Endodermal cell (in vitro differentiated cells): ENCODE measurements around the gene TRAK1. TPM values are rescaled to one million over a fixed set of nuclear protein-coding genes. Genes with fewer than 3 reads are reported as not detected.

Experiments
- DNase-seq: peaks from one replicate; pipeline ENCODE4 v3.0.0-alpha.2; 2017
- H3K27ac ChIP-seq: 2 replicates; pipeline ENCODE4 v1.5.1; 2013; ENCODE audit warnings: mild to moderate bottlenecking, low read depth, low read length, moderate library complexity
- H3K27me3 ChIP-seq: 2 replicates; pipeline ENCODE4 v1.6.1; 2013; ENCODE audit warnings: mild to moderate bottlenecking, low read length, moderate library complexity; ENCODE audit not compliant: insufficient read depth, control insufficient read depth, poor library complexity, severe bottlenecking
- H3K36me3 ChIP-seq: 2 replicates; pipeline ENCODE4 v1.7.0; 2013; ENCODE audit warnings: mild to moderate bottlenecking, low read length, moderate library complexity; ENCODE audit not compliant: control insufficient read depth, insufficient read depth
- H3K4me1 ChIP-seq: one replicate; pipeline ENCODE4 v1.7.0; 2013; ENCODE audit warnings: low read length; ENCODE audit not compliant: control insufficient read depth, insufficient read depth
- H3K4me3 ChIP-seq: 2 replicates; pipeline ENCODE4 v1.5.1; 2013; ENCODE audit warnings: mild to moderate bottlenecking, low read length, moderate library complexity
- H3K9ac ChIP-seq: 2 replicates; pipeline ENCODE4 v1.6.1; 2013; ENCODE audit warnings: mild to moderate bottlenecking, low read length, moderate library complexity; ENCODE audit not compliant: poor library complexity, severe bottlenecking; ENCODE audit errors: extremely low read depth
- H3K9me3 ChIP-seq: 2 replicates; pipeline ENCODE4 v1.6.1; 2013; ENCODE audit warnings: mild to moderate bottlenecking, low read length, moderate library complexity; ENCODE audit not compliant: control insufficient read depth
- H3K27ac Mint-ChIP-seq: 2 replicates; pipeline ENCODE4 v1.8.0; 2020; ENCODE audit warnings: mixed read lengths
- H3K27me3 Mint-ChIP-seq: 2 replicates; pipeline ENCODE4 v1.8.0; 2021; ENCODE audit warnings: mild to moderate bottlenecking, mixed read lengths; ENCODE audit not compliant: insufficient read depth
- H3K36me3 Mint-ChIP-seq: 2 replicates; pipeline ENCODE4 v1.8.0; 2020; ENCODE audit warnings: low read depth, mixed read lengths
- H3K4me1 Mint-ChIP-seq: 2 replicates; pipeline ENCODE4 v1.8.0; 2020; ENCODE audit warnings: mixed read lengths
- H3K4me3 Mint-ChIP-seq: 2 replicates; pipeline ENCODE4 v1.8.0; 2020; ENCODE audit warnings: mild to moderate bottlenecking, moderate library complexity, mixed read lengths
- H3K9me3 Mint-ChIP-seq: 2 replicates; pipeline ENCODE4 v1.8.0; 2020; ENCODE audit warnings: mild to moderate bottlenecking, mixed read lengths
- CTCF ChIP-seq: fragments of 200-600 bp; sonication (generic); conservative IDR thresholded peaks from 2 replicates; pipeline ENCODE4 v1.5.0; 2021; ENCODE audit warnings: antibody characterized with exemption, mild to moderate bottlenecking
- WGBS, 2 experiments: methylation state at CpG; one replicate each; pipeline versions ENCODE4 v1.1.5 to v1.1.7; 2013; ENCODE audit warnings: missing lambda C conversion rate in 2 of 2, mixed read lengths in 1 of 2; ENCODE audit not compliant: insufficient coverage in 1 of 2, insufficient read length in 1 of 2; 5-methylcytosine and 5-hydroxymethylcytosine counted together
- total RNA-seq, 2 donors: library from RNA; stranded (reverse); fragmentation: NEBNext Ultra II Directional in 1 of 2; extraction: Animal tissue kit (Norgen Biotek cat#: 25700) in 1 of 2; gene quantifications; 2 replicates in 1 of 2; 3 replicates in 1 of 2; pipeline ENCODE4 v1.2.1, GENCODE V29; 2021

Gene TRAK1
- total RNA-seq, 2 donors from 2014 or later: 29.8 to 31.0 TPM

GRCh38 chr3:42202217-42202865, 111.2 kb downstream of the TRAK1 start:
- H3K36me3 Mint-ChIP-seq: peaks cover 40% of the 10 kb centered on the region
- Histone ChIP-seq H3K9ac (no peak overlapping the region), H3K27ac (no peak overlapping the region), H3K9me3 (no peaks in the 10 kb centered on the region), H3K36me3 (peaks cover 47% of the 10 kb centered on the region), H3K27me3 (no peaks in the 10 kb centered on the region), H3K4me3 (no peak overlapping the region), H3K4me1 (no peaks in the 10 kb centered on the region)
- no peak overlapping the region for H3K27ac Mint-ChIP-seq
- DNase-seq: no peak
- WGBS, 2 experiments: 92 to 95% methylated on average over 21 to 35 of the region's 35 CpGs
- H3K27me3 Mint-ChIP-seq: no peaks in the 10 kb centered on the region
- no peaks in the 10 kb centered on the region for H3K9me3 Mint-ChIP-seq
- H3K4me3 Mint-ChIP-seq: no peak overlapping the region
- no peak for TF ChIP-seq CTCF
- H3K4me1 Mint-ChIP-seq: peaks cover 6% of the 10 kb centered on the region

GRCh38 chr3:42204867-42205599, 113.9 kb downstream of the TRAK1 start:
- Histone ChIP-seq H3K4me3 (no peak overlapping the region), H3K9ac (no peak overlapping the region), H3K27ac (no peak overlapping the region), H3K36me3 (peaks cover 41% of the 10 kb centered on the region), H3K27me3 (no peaks in the 10 kb centered on the region), H3K9me3 (no peaks in the 10 kb centered on the region), H3K4me1 (no peaks in the 10 kb centered on the region)
- Mint-ChIP-seq H3K4me1 (peaks cover 6% of the 10 kb centered on the region), H3K27ac (no peak overlapping the region), H3K4me3 (no peak overlapping the region), H3K36me3 (peaks cover 42% of the 10 kb centered on the region), H3K27me3 (no peaks in the 10 kb centered on the region), H3K9me3 (no peaks in the 10 kb centered on the region)
- WGBS, 2 experiments: 95 to 100% methylated on average over 1 to 2 of the region's 2 CpGs
- TF ChIP-seq CTCF: no peak
- DNase-seq: no peak

- Mint-ChIP-seq H3K9me3 (no peaks in the 10 kb centered on the region), H3K36me3 (peaks cover 41% of the 10 kb centered on the region), H3K4me3 (no peak overlapping the region), H3K27ac (no peak overlapping the region), H3K27me3 (no peaks in the 10 kb centered on the region), H3K4me1 (peaks cover 6% of the 10 kb centered on the region)
- Histone ChIP-seq H3K27ac (no peak overlapping the region), H3K4me1 (no peaks in the 10 kb centered on the region), H3K9me3 (no peaks in the 10 kb centered on the region), H3K27me3 (no peaks in the 10 kb centered on the region), H3K4me3 (no peak overlapping the region), H3K36me3 (peaks cover 40% of the 10 kb centered on the region), H3K9ac (no peak overlapping the region)
- WGBS, 2 experiments: 91 to 100% methylated on average over 2 to 4 of the region's 4 CpGs
- no peak for TF ChIP-seq CTCF
- DNase-seq: no peak
These were observed 114.8 kb downstream of the TRAK1 start for GRCh38 chr3:42205800-42206514.
